SK-N-MC (cell line): ENCODE results near the gene IFNLR1.

Source experiments
- EZH2 ChIP-seq: fragments of 200-600 bp; sonication (generic); IDR thresholded peaks from one replicate; pipeline ENCODE4 v1.6.1; 2017; ENCODE audit warnings: antibody characterized with exemption
- POLR2AphosphoS5 ChIP-seq: IDR thresholded peaks from 2 replicates; pipeline ENCODE4 v1.6.1; 2012; ENCODE audit warnings: mild to moderate bottlenecking, low read depth, low read length, borderline replicate concordance

DNA sequence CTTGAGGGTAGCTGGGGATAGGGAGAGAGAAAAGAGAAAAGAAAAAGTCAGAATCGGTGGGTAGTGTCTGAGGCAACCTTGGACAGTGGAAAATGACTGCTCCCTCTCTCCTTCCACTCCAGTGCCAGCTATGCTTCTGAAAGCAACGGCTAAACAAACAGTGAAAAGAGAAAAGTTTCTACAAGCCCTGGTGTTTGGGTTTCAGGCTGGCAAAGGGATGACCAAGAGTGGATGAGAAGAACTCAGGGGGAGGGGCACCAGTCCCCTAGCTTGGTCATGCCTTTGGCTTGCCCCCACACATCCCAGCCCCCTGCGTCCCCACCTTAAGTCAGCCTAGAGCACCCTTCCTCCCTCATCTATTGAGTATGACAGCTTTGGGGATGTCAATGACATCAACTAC lies 52.7 kb downstream of the IFNLR1 start:
- TF ChIP-seq POLR2AphosphoS5 (no peak), EZH2 (no peak)
